ENCODE results near the gene IL10RB.
"Not testable (repeated sequence)": the region's sequence is repeated elsewhere in the genome, so short reads cannot be mapped to it uniquely, and the experiment has no call there.

IL10RB gene

GRCh38 chr21:33312121-33312520 is 46.0 kb downstream of the IL10RB start:
- H3K36me3 ChIP-seq (ENCODE audit: insufficient read depth, low read length) = no peaks in the 10 kb centered on the region
- no peak overlapping the region for H3K9ac ChIP-seq (ENCODE audit: low read depth, low read length)
- H3K9me3 ChIP-seq (ENCODE audit: control insufficient read depth, insufficient read depth, low read length) = no peaks in the 10 kb centered on the region
- no peaks in the 10 kb centered on the region for H3K4me1 ChIP-seq (ENCODE audit: insufficient read depth, low read length)

- Histone ChIP-seq H3K36me3 (ENCODE audit: insufficient read depth, low read length) (no peaks in the 10 kb centered on the region), H3K9me3 (ENCODE audit: control insufficient read depth, insufficient read depth, low read length) (no peaks in the 10 kb centered on the region), H3K4me1 (ENCODE audit: insufficient read depth, low read length) (no peaks in the 10 kb centered on the region), H3K9ac (ENCODE audit: low read depth, low read length) (no peak overlapping the region)
These were observed 47.0 kb downstream of the IL10RB start for GRCh38 chr21:33313183-33313582.

- Histone ChIP-seq H3K36me3 (ENCODE audit: insufficient read depth, low read length) (no peaks in the 10 kb centered on the region), H3K4me1 (ENCODE audit: insufficient read depth, low read length) (no peaks in the 10 kb centered on the region), H3K9ac (ENCODE audit: low read depth, low read length) (no peak overlapping the region), H3K9me3 (ENCODE audit: control insufficient read depth, insufficient read depth, low read length) (no peaks in the 10 kb centered on the region)
These were observed 47.4 kb downstream of the IL10RB start for GRCh38 chr21:33313611-33314010.

DNA sequence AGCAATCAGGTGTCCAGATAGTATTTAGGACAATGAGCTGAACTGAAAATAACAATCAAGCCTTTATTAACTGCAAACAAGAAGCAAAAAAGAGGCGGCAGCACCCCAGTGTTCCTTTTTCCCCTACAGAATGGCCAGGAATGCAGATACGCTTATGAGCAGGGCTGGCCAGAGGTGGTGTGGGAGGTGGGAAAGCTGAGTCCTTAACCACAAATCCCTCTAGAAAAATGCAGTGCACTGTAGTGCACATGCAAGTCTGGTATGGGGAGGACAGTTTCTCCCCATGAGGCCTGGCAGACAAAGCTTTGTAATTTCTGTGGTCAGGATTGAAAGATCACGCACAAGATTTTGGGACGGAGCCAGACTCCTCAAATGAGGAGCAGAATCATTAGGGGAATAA is 47.9 kb downstream of the IL10RB start:
- no peak overlapping the region for H3K9ac ChIP-seq (ENCODE audit: low read depth, low read length)
- H3K36me3 ChIP-seq (ENCODE audit: insufficient read depth, low read length) = no peaks in the 10 kb centered on the region
- no peaks in the 10 kb centered on the region for H3K9me3 ChIP-seq (ENCODE audit: control insufficient read depth, insufficient read depth, low read length)
- H3K4me1 ChIP-seq (ENCODE audit: insufficient read depth, low read length) = no peaks in the 10 kb centered on the region

DNA sequence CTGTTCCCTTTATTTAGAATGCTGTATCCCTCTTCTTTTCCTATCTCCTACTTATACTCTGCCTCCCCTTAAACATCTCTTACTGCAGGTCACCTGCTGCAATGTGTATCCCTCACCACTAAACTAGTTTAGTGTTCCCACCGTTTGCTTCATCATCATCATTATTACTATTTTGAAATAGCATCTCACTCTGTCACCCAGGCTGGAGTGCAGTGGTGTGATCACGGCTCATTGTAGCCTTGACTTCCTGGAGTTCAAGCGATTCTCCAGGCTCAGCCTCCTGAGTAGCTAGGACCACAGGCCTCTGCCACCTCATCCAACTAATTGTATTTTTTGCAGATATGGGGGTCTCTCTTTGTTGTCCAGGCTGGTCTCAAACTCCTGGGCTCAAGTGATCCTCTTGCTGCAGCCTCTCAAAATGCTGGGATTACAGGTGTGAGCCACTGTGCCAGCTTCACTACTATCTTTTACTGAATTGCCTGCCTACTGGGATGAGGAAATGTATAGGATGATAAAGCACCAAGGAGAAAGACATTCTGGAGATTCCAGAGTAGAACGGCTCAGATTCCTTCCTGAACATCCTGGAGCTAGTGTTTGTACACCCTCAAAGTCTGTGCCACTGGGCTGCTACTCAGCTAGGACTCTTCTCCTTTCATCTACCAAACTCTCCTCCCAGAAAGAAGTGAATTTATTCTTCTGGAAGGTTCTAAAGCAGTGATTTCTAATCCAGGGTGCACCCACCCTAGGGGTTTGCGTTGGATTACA is 50.0 kb downstream of the IL10RB start:
- H3K4me1 ChIP-seq (ENCODE audit: insufficient read depth, low read length) = no peaks in the 10 kb centered on the region
- H3K9ac ChIP-seq (ENCODE audit: low read depth, low read length) = no peak overlapping the region
- H3K36me3 ChIP-seq (ENCODE audit: insufficient read depth, low read length) = no peaks in the 10 kb centered on the region
- H3K9me3 ChIP-seq (ENCODE audit: control insufficient read depth, insufficient read depth, low read length) = no peaks in the 10 kb centered on the region

DNA sequence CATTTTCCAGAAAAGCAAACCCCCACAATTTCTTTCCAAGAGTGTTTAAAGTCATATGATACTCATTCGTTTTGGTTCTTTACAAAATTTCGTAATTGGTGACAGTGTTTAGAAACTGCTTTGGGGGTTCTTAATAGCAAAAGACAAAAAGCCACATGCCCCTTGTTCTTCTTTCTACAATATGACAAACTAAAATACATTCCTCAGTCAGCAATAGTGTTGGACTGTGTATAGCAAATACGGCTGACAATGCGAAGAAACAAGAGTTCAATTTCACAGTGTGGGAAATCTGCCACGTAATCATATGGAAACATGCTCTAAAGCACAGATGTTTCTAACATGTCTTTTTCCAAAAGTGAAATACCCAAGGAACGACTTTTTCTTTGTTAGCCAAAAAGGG is 51.0 kb downstream of the IL10RB start:
- Histone ChIP-seq H3K4me1 (ENCODE audit: insufficient read depth, low read length) (no peaks in the 10 kb centered on the region), H3K9me3 (ENCODE audit: control insufficient read depth, insufficient read depth, low read length) (no peaks in the 10 kb centered on the region), H3K36me3 (ENCODE audit: insufficient read depth, low read length) (no peaks in the 10 kb centered on the region), H3K9ac (ENCODE audit: low read depth, low read length) (no peak overlapping the region)

DNA sequence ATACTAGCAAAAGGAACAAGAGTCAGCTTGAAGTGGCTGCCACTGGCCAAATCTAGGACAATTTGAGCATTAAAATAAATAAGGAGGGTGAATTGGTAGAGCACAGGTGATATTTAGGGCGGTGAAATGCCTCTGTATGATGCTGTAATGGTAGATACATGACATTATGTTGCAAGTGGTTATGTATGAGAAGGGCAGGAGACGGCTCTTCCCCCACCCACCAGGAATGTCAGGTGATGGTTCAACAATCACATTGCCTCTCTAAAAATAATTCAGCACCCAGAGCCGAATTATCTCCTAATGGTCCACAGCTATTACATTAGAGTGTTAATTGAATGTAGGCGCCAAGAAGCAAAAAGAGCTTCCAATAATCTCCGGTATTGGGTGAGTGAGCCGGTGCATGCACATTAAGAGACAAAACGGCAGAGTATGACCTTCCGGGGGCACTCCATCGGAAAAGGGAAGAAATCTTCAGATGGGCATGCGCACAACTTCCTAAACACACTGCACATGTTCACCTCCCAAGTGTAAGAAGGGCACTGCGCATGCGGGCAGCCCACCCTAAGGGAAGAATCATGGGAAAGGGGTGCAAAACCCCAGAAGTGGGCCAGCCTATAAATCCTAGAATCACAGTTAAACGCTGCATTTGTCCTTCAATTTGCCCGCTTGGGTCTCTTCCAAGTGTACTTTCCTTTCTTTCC is 51.8 kb downstream of the IL10RB start:
- H3K36me3 ChIP-seq (ENCODE audit: insufficient read depth, low read length) = no peaks in the 10 kb centered on the region
- no peaks in the 10 kb centered on the region for H3K4me1 ChIP-seq (ENCODE audit: insufficient read depth, low read length)
- no peak overlapping the region for H3K9ac ChIP-seq (ENCODE audit: low read depth, low read length)
- no peaks in the 10 kb centered on the region for H3K9me3 ChIP-seq (ENCODE audit: control insufficient read depth, insufficient read depth, low read length)

DNA sequence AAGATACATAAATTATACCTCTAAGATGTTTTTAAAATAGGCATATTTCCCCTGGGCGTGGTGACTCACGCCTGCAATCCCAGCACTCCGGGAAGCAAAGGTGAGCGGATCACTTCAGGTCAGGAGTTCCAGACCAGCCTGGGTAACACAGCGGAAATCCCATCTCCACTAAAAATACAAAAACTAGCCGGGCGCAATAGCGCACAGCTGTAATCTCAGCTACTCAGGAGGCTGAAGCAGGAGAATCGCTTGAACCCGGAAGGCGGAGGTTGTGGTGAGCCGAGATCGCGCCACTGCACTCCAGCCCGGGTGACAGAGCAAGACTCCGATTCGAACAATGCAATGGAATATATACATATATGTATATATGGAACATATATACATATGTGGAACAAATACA is 54.8 kb downstream of the IL10RB start:
- H3K36me3 ChIP-seq (ENCODE audit: insufficient read depth, low read length); H3K4me1 ChIP-seq (ENCODE audit: insufficient read depth, low read length): not testable (repeated sequence)

DNA sequence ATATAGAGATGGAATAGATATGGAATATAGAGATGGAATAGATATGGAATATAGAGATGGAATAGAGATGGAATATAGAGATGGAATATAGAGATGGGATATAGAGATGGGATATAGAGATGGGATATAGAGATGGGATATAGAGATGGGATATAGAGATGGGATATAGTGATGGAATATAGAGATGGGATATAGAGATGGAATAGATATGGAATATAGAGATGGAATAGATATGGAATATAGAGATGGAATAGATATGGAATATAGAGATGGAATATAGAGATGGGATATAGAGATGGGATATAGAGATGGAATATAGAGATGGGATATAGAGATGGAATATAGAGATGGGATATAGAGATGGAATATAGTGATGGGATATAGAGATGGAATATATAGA is 57.4 kb downstream of the IL10RB start:
- not testable (repeated sequence) for H3K36me3 ChIP-seq (ENCODE audit: insufficient read depth, low read length); H3K4me1 ChIP-seq (ENCODE audit: insufficient read depth, low read length); H3K9ac ChIP-seq (ENCODE audit: low read depth, low read length); H3K9me3 ChIP-seq (ENCODE audit: control insufficient read depth, insufficient read depth, low read length)

More for the DNA sequence above, 54.8 kb downstream of the IL10RB start:
- not testable (repeated sequence) for H3K9ac ChIP-seq (ENCODE audit: low read depth, low read length); H3K9me3 ChIP-seq (ENCODE audit: control insufficient read depth, insufficient read depth, low read length)

GRCh38 chr21:33324291-33325221 is 58.4 kb downstream of the IL10RB start, which contains the start of gene IFNAR1:
Gene IFNAR1, plus strand, starts transcription at chr21:33324970. Its CDS starts 86 bp downstream, at chr21:33325056.
- Histone ChIP-seq H3K9me3 (ENCODE audit: control insufficient read depth, insufficient read depth, low read length) (no peaks in the 10 kb centered on the region), H3K9ac (ENCODE audit: low read depth, low read length) (peak within 1 kb of the TSS; percentile 98), H3K4me1 (ENCODE audit: insufficient read depth, low read length) (no peaks in the 10 kb centered on the region), H3K36me3 (ENCODE audit: insufficient read depth, low read length) (no peaks in the 10 kb centered on the region)

GRCh38 chr21:33325222-33326067 is 59.3 kb downstream of the IL10RB start:
- Histone ChIP-seq H3K9me3 (ENCODE audit: control insufficient read depth, insufficient read depth, low read length) (no peaks in the 10 kb centered on the region), H3K36me3 (ENCODE audit: insufficient read depth, low read length) (no peaks in the 10 kb centered on the region), H3K4me1 (ENCODE audit: insufficient read depth, low read length) (no peaks in the 10 kb centered on the region), H3K9ac (ENCODE audit: low read depth, low read length) (peak overlapping the region; percentile 98)

DNA sequence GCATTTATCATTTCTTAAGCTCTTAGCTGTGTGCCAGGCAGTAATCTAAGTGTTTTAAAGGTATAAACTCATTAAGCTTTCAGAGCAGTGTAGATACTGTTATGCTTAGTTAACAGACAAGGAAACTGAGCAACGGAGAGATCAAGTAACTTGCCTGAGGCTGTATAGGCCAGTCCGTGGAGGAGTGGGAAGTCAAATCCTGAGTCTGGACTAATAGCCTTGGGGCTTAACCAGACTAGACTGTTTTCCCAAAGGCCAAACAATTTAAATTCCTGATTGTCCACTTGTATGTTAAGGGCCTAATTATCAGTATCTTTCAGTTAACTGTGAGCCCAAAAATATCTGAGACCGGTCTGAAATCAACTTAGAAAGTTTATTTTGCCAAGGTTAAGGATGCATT is 61.2 kb downstream of the IL10RB start:
- Histone ChIP-seq H3K36me3 (ENCODE audit: insufficient read depth, low read length) (no peaks in the 10 kb centered on the region; the same call in 1 of the 2 replicates), H3K9ac (ENCODE audit: low read depth, low read length) (no peak overlapping the region), H3K4me1 (ENCODE audit: insufficient read depth, low read length) (no peaks in the 10 kb centered on the region), H3K9me3 (ENCODE audit: control insufficient read depth, insufficient read depth, low read length) (peaks cover 4% of the 10 kb centered on the region; the same call in 1 of the 2 replicates)

- H3K9me3 ChIP-seq (ENCODE audit: control insufficient read depth, insufficient read depth, low read length) = peaks cover 9% of the 10 kb centered on the region; the same call in 1 of the 2 replicates
- no peaks in the 10 kb centered on the region for H3K4me1 ChIP-seq (ENCODE audit: insufficient read depth, low read length)
- H3K9ac ChIP-seq (ENCODE audit: low read depth, low read length) = no peak overlapping the region
- H3K36me3 ChIP-seq (ENCODE audit: insufficient read depth, low read length) = no peaks in the 10 kb centered on the region; the same call in 1 of the 2 replicates
These were observed 61.7 kb downstream of the IL10RB start for GRCh38 chr21:33327792-33328433.
